NK-92 (cell line): ENCODE data around the gene MAP2K5.

Experiments used
- DNase-seq: peaks from one replicate; lab custom pipeline; 2025; ENCODE audit not compliant: unreplicated experiment; lab: John Stamatoyannopoulos, UW

MAP2K5 gene

GRCh38 chr15:67542420-67543347 is at the start of gene MAP2K5:
TSS of gene MAP2K5 (plus strand) at chr15:67542703. CDS start at chr15:67543336, 633 bp downstream.
- DNase-seq = no peak

GRCh38 chr15:67495585-67495984 is 46.9 kb upstream of the MAP2K5 start:
- DNase-seq = no peak

GRCh38 chr15:67501177-67501835 is 41.2 kb upstream of the MAP2K5 start:
- DNase-seq = no peak

GRCh38 chr15:67501836-67502461 is 40.6 kb upstream of the MAP2K5 start:
- no peak for DNase-seq

GRCh38 chr15:67504056-67504455 is 38.4 kb upstream of the MAP2K5 start:
- no peak for DNase-seq

GRCh38 chr15:67504796-67505195 is 37.7 kb upstream of the MAP2K5 start:
- DNase-seq = no peak

- DNase-seq = no peak
Observed at GRCh38 chr15:67505675-67506572, 36.6 kb upstream of the MAP2K5 start.

- DNase-seq = no peak
Observed at GRCh38 chr15:67506775-67507747, 35.4 kb upstream of the MAP2K5 start.

GRCh38 chr15:67508407-67508806 is 34.1 kb upstream of the MAP2K5 start:
- no peak for DNase-seq

- DNase-seq = no peak
Observed at GRCh38 chr15:67509918-67510317, 32.6 kb upstream of the MAP2K5 start.

GRCh38 chr15:67510597-67511190 is 31.8 kb upstream of the MAP2K5 start:
- no peak for DNase-seq

GRCh38 chr15:67511606-67512005 is 30.9 kb upstream of the MAP2K5 start:
- DNase-seq = no peak

- no peak for DNase-seq
Observed at GRCh38 chr15:67512140-67512539, 30.4 kb upstream of the MAP2K5 start.

- DNase-seq = no peak
Observed at GRCh38 chr15:67512933-67513714, 29.4 kb upstream of the MAP2K5 start.

GRCh38 chr15:67515090-67515489 is 27.4 kb upstream of the MAP2K5 start:
- no peak for DNase-seq

- no peak for DNase-seq
Observed at GRCh38 chr15:67515557-67515956, 26.9 kb upstream of the MAP2K5 start.

- no peak for DNase-seq
Observed at GRCh38 chr15:67520321-67521028, 22.0 kb upstream of the MAP2K5 start.
